SKM-1 (cell line): Measurements from ENCODE around the gene RNF186.
"Not testable (repeated sequence)": the region's sequence is repeated elsewhere in the genome, so short reads cannot be mapped to it uniquely, and the experiment has no call there.

ENCODE experiments used
- DNase-seq: peaks from one replicate; lab custom pipeline; 2025; ENCODE audit not compliant: unreplicated experiment; lab: John Stamatoyannopoulos, UW

RNF186 gene

DNA sequence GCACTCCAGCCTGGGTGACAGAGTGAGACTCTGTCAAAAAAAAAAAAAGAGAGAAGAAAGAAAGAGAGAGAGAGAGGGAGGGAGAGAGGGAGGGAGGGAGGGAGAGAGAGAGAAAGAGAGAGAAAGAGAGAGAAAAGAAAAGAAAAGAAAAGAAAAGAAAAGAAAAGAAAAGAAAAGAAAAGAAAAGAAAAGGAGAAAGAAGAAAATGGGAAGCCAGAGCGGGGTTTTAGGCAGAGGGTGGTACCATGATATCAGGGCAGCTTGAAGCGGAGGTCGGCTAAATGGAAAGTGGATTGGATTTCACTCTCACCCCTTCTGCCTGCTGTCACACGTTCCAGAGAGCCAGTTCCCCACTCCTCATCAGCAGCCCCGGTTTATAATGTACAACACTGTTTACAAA is 17.3 kb downstream of the RNF186 start:
- no peak for DNase-seq

DNA sequence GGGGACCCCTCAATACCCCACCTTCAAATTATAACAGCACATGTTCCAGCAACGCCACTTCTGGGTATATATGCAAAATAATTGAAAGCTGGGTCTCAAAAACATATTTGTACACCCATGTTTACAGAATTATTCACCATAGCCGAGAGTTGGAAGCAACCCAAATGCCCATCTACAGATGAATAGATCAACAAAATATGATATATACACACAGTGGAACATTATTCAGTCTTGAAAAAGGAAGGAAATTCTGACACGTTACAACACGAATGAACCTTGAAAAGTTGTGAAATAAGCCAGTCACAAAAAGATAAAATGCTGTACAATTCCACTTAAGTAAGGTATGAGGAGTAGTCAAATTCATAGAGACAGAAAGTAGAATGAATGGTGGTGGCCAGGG is 20.5 kb downstream of the RNF186 start:
- DNase-seq: no peak

DNA sequence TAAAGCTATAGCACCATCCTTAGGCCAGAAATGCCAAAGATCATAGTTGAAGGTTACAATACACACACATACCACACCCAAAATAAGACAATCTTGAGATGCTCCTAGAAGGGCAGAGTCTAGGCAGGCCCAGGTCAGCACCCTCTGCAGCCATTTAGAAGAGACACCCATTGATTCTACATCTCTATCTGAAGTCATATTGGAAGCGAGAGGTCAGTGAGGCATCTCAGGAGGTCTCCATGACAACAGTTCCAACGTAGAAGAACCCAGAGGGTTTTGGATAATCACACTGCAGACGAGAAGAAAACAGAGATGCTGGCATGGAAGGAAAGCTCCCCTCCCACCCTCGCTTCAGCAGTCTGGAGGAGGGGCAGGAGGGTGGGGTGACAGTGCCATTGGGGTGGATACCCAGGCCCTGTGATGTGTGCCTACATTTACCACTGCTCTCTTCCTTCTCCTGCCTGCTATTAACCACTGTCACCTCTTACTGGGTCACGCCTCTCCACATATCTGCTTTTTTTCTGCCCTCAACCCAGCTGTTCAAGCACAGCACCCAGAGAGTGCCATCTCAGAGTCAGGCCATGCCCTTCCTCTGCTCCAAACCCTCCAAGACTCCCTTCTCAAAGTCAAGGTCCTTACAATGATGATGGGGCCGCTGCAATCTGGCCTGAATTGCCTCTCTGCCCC is 21.6 kb downstream of the RNF186 start:
- no peak for DNase-seq

DNA sequence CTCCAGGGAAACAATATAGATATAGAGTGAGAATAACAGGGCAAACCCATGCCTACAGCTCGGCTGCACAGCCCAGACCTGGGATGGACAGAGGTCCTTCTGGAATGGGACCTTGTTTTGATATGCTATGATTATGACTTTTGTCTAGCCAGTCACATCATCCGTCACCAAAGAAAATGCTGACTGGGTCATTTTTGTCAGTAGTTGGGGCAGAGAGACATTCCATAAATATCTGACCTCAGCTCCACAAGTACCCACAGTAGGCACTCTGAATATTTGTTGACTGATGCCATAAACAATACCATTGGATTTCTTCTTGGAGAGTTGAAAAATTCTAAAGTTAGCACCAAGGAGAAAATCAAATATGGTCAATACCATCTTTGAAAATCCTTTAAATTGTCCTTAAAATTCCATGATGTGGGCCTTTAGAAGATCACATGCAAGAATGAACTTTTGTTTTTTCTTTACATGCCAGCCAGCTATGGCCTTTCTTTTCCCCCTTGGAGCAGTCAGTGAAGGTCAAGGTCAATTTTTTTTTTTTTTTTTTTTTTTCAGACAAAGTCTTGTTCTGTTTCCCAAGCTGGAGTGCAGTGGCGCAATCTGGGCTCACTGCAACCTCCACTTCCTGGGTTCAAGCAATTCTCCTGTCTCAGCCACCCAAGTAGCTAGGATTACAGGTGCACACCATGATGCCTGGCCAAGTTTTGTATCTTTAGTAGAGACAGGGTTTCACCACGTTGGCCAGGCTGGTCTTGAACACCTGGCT is 22.7 kb downstream of the RNF186 start:
- DNase-seq: no peak

DNA sequence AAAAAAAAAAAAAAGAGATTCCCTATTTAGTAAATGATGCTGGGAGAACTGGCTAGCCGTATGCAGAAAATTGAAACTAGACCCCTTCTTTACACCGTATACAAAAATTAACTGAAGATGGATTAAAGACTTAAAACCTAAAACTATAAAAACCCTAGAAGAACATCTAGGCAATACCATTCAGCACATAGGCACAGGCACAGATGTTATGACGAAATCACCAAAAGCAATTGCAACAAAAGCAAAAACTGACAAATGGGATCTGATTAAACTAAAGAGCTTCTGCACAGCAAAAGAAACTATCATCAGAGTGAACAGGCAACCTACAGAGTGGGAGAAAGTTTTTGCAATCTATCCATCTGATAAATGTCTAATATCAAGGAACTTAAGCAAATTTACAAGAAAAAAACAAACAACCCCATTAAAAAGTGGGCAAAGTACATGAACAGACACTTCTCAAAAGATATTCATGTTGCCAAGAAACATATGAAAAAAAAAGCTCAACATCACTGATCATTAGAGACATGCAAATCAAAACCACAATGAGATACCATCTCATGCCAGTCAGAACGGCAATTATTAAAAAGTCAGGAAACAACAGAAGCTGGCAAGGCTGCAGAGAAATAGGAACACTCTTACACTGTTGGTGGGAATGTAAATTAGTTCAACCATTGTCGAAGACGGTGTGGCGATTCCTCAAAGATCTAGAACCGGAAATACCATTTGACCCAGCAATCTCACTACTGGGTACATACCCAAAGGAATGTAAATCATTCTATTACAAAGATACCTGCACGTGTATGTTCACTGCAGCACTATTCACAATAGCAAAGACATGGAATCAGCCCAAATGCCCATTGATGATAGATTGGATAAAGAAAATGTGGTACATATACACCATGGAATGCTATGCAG is 24.8 kb downstream of the RNF186 start:
- DNase-seq: not testable (repeated sequence)

DNA sequence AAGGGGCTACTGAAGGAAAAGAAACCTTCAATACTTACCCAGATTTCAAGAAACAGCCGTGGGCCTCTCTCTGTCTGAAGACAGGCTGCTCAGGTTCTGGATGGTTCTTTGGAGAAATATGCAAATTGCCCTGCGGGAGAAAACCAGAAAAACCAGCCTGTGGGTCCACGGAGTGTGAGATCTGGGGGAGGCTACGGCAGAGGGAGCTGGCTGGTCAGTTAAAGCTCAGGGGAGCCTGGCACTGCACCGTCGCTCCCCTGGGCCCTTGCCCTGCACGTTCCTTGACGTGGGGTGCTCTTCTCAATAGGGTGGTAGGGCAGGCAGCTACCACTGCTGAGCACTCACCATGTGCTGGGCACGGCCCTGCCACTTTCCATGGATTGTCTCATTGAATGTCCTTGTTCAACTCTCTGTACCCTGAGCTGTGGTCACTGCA is 28.1 kb downstream of the RNF186 start:
- DNase-seq: no peak

DNA sequence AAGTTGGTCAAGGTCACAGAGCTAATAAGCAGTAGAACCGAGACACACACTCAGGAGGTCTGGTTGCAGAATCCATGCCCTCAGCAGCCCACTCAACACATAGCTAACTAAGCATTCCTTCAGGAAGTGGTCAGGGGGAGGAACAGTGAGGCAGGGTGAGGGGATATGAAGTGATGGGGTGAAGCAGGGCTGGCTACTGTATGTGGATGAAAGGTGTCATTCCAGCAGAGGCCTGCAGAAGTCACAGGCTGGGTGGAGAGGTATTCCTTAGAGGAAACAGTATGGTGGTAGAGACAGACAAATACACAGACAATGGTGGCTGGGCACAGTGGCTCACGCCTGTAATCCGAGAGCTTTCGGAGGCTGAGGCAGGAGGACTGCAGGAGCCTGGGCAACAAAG is 29.4 kb downstream of the RNF186 start:
- DNase-seq: no peak

DNA sequence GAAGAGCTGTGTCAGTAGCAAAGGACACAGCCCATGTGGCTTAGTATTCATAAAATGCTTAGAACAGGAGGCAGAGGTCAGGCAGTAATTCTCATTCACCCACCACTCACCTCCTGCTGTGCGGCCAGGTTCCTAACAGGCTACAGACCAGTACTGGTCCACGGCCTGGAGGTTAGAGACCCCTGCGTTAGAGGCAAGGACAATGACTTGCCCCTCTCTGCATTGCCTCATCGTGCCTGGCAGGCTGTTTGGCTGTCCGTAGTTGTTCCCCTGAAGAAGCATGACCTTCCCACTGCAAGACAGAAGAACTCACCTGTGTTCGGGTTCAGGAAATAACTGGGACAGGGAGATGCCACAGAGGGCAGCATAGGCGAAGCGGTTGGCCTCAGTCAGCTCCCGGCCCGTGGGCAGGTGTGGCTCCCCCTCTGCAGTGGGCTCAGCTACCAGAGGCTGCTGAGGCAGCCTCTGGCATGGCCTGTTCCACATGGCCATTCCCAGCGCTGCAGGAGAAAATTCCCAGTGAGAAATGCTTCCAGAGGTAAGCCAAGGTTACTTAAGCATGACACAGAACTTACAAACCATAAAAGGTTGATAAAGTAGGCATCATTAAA is 34.7 kb downstream of the RNF186 start:
- DNase-seq: no peak

DNA sequence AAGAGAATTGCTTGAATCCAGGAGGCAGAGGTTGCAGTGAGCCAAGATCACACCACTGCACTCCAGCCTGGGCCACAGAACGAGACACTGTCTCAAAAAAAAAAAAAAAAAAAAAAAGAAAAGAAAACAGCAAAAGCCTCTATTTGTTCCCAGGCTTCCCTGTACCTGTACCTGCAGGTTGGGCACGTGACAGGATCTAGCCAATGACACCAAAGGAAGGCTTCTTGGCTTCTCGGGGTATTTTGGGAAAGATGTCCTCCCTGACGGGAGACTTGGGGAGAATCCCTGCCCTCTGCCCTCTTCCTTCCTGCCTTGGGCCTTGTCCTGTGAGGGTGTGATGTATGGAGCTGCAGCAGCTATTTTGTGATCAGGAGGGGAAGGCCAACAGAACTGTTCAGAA is 38.1 kb downstream of the RNF186 start:
- DNase-seq: no peak

DNA sequence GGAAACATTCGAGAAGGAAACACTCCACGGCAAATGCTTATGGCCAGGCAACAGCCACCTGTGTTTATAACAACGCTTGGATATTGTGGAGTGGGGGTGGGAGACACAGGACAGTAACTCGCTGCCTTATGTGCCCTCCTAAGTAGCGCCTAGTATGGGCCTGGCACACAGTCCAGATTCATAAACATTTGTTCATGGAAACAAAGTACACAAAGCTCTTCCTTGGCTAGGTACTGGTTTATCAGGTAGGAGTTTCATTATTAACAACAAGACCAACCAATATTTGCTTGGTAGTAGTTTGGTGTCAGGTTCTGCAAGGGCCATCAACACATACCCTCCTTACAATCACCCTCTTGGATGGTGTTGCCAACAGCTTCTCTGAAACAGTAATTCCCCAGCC is 38.8 kb downstream of the RNF186 start:
- DNase-seq: no peak

DNA sequence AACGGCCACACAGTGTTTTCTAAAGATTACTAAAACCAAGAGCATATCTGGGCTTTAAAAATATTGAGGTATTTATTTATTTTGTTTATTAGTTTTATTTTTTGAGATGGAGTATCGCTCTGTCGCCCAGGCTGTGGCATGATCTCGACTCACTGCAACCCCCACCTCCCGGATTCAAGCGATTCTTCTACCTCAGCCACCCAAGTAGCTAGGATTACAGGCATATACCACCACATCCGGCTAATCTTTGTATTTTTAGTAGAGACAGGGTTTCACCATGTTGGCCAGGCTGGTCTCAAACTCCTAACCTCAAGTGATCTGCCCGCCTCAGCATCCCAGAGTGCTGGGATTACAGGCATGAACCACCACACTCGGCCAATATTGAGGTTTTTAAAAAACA is 39.3 kb downstream of the RNF186 start:
- DNase-seq: no peak

DNA sequence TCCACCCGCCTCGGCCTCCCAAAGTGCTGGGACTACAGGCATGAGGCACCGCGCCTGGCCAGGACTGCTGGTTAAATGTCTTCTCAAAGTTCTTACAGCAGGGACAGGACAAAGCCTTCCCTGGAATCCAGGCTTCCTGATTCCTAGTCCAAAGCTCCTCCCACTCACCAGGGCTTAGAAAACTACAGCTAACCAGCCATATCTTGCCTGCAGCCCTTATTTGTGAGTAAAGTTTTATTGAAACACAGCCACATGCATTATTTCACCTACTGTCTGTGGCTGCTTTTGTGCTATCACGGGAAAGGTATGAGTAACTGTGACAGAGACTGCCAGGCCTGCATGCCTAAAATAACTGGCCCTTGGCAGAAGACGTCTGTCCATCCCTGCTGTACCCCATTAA is 39.8 kb downstream of the RNF186 start:
- DNase-seq: no peak

DNA sequence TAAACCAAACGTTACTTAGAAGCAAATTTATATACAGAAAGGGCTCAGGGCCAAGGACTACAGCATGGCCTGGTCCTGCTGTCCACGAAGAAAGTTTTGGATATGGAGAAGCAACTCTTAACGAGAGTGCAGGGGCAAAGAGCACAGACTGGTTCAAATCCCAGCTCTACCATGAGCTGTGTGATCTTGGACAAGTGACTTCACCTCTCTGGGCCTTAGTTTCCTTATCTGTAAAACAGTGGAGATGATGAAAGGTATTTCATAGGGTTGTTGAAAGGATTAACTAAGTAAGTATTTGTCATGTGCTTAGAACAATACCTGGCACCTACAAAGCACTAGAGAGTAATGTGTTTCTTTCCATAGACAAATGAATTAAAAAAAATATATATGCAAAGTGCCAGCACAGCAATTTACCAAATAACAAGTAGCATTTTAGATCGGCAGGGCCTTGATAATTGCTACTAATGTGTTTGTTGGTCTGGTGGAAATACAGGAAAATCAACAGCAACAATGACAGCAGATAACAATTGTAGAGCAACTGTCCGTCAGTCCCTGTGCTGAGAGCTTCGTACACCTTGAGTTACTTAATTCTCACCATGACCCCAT is 40.8 kb downstream of the RNF186 start:
- no peak for DNase-seq

DNA sequence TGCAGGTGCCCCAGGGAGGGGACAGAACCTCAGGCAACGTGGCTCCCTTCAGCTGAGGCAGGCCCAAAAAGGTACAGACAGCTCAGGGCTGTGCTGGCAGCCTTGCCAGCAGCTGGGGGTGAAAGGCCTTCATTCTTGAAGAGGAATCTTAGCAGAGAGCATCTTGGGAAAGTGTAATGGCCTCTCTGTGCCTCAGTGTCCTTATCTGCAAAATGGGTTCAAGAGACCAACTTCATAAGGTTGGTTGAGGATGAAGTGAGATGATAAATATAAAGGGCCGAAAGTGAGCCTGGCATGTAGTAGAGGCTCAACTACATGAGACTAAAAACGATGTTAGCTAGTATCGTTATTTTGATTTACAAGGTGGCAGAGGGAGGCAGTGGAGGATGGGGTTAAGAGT is 41.6 kb downstream of the RNF186 start:
- DNase-seq: no peak

DNA sequence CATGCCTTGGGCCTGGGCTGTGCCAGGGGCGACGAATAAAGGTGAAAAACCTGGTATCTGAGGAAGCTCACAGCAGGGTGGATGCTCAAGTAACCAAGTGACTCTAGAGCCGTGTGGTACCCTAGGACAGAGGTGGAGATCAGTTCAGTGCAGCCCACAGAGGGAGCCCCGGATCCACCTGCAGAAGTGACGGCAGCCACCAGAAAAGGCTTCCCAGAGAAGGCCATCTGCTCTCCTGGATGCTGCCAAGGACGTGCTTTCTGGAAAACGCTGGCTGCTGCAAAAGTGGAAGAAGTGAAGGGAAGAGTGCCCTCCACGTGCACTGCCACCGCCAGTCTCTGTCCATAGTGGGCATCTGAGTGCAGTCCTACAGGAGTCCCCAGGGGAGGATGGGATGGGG is 43.0 kb downstream of the RNF186 start:
- no peak for DNase-seq

DNA sequence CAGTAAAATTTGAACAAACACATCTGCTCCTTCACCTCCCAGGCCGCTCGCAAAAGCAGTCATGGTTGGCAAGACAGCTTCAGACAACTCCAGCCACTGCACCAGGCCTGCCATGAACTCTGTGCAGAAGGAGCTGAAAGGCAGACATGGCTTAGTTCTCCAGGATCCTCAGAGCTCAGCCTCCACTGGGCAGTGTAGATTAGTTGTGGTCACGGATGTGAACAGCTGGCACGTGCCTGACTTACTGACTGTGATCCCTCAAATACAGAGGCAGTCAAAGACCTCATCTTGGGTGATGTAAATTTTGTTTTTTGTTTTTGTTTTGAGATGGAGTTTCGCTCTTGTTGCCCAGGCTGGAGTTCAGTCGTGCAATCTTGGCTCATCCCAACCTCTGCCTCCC is 43.7 kb downstream of the RNF186 start:
- DNase-seq: no peak

DNA sequence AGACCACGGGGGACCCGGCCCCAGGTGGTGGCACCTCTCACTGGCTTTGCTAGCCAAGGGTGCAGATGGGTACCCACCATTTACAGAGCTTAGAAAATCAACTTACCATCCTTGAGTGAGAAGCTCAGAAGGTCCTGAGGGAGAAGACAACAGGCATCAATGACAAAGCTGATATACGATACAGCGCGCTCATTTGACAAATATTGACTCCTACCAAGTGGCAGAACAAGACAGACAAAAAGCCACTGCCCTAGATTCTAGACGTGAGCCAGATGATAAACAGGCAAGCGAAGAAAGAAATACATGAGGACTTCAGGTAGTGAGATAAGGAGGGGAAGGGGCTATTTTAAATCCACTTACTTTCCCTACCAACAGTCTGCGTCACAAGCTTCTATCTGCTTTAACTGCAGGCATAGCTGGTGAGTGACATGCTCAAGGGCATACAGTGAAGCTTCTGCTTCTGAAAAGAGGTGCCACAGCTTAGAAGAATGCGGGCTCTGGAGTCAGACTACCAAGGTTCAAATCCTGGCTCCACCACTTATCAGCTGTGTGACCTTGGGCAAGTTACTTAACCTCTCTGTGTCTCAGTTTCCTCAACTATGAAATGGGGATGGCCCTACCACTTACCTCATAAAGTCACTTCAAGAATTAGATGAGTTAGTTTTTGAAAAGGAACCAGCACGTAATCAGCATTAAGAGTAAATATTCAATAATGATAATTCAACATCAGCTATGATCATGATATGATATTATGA is 44.5 kb downstream of the RNF186 start:
- DNase-seq: no peak

DNA sequence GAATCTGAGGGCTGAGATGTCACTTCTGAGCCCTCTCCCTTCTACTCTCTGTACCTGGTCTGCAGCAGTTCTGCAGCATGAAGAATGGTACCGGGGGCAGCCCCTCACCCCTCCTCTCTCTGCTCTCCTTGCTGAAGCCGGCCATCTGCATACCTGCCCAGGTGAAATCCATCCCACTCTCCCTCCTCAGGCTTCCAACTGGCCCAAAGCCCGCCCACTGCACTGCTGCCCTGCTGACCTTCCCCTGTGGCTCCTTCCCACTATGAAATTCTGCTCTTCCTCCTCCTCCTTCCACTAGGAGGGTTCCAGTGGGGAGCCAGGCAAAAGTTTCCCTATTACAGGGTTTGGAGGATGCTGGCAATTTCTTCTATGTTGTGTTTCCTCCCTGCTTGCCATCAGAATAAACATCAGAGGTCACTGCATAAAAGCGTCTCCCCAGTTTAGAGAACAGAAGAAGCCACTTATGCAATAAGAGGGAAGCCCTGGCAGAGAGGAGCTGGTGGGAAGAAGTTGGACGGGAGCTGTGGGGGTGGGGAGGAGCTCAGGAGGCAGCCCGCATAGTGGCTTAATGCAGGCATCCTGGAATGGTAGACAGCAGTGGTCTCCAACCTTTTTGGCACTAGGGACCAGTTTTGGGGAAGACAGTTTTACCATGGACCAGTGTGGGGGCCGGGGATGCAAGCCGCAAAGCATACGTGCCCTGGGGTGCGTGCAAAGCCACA is 45.7 kb downstream of the RNF186 start:
- DNase-seq: no peak

DNA sequence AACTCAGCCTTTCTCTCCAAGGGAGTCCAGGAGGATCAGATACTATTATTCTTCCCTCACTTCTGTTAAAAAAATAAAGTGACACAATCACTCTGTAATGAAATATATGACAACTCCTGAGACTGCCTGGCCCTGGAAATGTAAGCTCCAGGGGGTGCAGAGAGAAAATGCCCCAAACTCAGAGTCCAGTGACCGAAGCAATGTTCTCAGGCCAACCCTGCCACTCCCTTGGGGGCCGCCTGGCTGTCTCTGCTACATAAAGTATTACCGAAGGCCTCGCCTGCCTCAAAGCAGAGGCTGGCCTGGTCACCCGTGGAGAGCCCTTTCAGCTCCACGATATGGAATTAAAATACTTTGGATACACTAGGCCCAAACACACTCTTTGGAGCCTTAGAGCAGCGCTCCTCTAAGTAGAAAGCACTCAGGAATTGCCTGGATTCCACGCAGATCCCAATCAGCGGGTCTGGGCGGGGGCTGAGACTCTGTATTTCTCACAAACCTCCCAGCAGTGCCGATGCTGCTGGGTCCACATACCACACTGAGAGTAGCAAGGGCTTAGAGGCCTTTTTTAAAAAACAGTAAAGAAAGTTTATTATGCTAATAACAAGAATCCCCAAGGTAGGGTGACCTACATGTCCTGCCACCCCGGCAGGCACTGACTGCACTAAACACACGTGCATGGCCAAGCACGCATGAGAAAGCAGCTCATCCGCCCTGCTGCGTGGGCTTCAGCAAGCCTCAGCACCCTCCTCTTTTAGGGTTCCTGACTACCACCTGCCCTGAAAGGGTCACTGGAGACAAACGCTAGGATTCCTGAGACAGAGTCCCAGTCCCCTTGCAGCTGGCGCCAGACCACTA is 46.5 kb downstream of the RNF186 start:
- DNase-seq: no peak
